ENCODE data around the gene CAMK1D. TPM values are rescaled to one million over a fixed set of nuclear protein-coding genes. Genes with fewer than 3 reads are reported as not detected.

Gene CAMK1D
- total and polyA plus RNA-seq, 3 donors from 2014 or later = 10.0 to 14.5 (median 14.0) TPM

- peaks cover 6% of the 10 kb centered on the region for H3K4me1 ChIP-seq
- no peak overlapping the region for H3K4me3 ChIP-seq
- H3K27ac ChIP-seq = no peak overlapping the region
- no peaks in the 10 kb centered on the region for H3K9me3 ChIP-seq
- intact Hi-C loops (cut with DNase I; ENCODE audit: low total_unique reads) = no loop called here
- TF ChIP-seq, protein P1, sequence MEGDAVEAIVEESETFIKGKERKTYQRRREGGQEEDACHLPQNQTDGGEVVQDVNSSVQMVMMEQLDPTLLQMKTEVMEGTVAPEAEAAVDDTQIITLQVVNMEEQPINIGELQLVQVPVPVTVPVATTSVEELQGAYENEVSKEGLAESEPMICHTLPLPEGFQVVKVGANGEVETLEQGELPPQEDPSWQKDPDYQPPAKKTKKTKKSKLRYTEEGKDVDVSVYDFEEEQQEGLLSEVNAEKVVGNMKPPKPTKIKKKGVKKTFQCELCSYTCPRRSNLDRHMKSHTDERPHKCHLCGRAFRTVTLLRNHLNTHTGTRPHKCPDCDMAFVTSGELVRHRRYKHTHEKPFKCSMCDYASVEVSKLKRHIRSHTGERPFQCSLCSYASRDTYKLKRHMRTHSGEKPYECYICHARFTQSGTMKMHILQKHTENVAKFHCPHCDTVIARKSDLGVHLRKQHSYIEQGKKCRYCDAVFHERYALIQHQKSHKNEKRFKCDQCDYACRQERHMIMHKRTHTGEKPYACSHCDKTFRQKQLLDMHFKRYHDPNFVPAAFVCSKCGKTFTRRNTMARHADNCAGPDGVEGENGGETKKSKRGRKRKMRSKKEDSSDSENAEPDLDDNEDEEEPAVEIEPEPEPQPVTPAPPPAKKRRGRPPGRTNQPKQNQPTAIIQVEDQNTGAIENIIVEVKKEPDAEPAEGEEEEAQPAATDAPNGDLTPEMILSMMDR (IDR thresholded peaks at IDR 0.05) = no peak
- TF ChIP-seq POLR2A (IDR thresholded peaks at IDR 0.05) = no peak
- DNase-seq = no peak
- H3K36me3 ChIP-seq (ENCODE audit: low read depth, missing control alignments) = no peaks in the 10 kb centered on the region
- 84 to 94% methylated on average over 12 of the region's 12 CpGs for WGBS, 2 donors
- H3K27me3 ChIP-seq = no peaks in the 10 kb centered on the region
Observed at GRCh38 chr10:12825260-12825849, 476.0 kb downstream of the CAMK1D start.

- intact Hi-C loops (cut with DNase I; ENCODE audit: low total_unique reads) = no loop called here
- H3K27me3 ChIP-seq = no peaks in the 10 kb centered on the region
- H3K4me3 ChIP-seq = no peak overlapping the region
- no peak for DNase-seq
- H3K9me3 ChIP-seq = no peaks in the 10 kb centered on the region
- no peak overlapping the region for H3K27ac ChIP-seq
- peaks cover 6% of the 10 kb centered on the region for H3K4me1 ChIP-seq
- 88 to 89% methylated on average over 6 of the region's 6 CpGs for WGBS, 2 donors
- TF ChIP-seq, protein P1 (IDR thresholded peaks at IDR 0.05) = no peak
- no peak for TF ChIP-seq POLR2A (IDR thresholded peaks at IDR 0.05)
- no peaks in the 10 kb centered on the region for H3K36me3 ChIP-seq (ENCODE audit: low read depth, missing control alignments)
Observed at GRCh38 chr10:12826800-12827372, 477.5 kb downstream of the CAMK1D start.

DNA sequence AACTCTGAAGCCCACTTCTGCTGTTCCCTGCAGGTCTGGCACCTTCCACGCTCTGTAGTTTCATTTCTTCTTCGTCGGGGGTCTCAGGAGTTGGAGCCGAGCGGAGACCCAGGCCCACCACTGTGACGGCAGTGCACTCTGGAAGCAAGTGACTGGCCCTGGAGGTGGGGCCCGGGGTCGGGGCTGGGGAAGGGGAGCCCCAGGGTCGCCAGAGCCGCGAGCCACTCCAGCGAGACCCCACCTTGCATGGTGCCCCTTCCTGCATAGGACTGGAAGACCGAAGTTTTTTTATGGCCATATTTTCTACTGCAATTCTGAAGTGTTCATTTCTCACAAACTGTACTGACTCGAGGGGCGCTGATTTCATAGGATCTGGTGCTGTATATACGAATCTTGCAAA, 479.4 kb downstream of the CAMK1D start:
- intact Hi-C loops (cut with DNase I; ENCODE audit: low total_unique reads) = no loop called here
- 98% methylated on average over 16 of the region's 16 CpGs for whole genome bisulfite sequencing, 2 donors
- no peak overlapping the region for H3K27ac ChIP-seq
- H3K4me3 ChIP-seq = no peak overlapping the region
- H3K9me3 ChIP-seq = no peaks in the 10 kb centered on the region
- no peak for TF ChIP-seq POLR2A (IDR thresholded peaks at IDR 0.05)
- TF ChIP-seq, protein P1 (IDR thresholded peaks at IDR 0.05) = no peak
- H3K27me3 ChIP-seq = no peaks in the 10 kb centered on the region
- H3K4me1 ChIP-seq = peaks cover 6% of the 10 kb centered on the region
- no peaks in the 10 kb centered on the region for H3K36me3 ChIP-seq (ENCODE audit: low read depth, missing control alignments)
- no peak for DNase-seq

- Histone ChIP-seq H3K27ac (no peak overlapping the region), H3K9me3 (no peaks in the 10 kb centered on the region), H3K4me1 (peaks cover 6% of the 10 kb centered on the region), H3K36me3 (ENCODE audit: low read depth, missing control alignments) (no peaks in the 10 kb centered on the region), H3K4me3 (no peak overlapping the region), H3K27me3 (no peaks in the 10 kb centered on the region)
- WGBS, 2 donors = 78 to 79% methylated on average over 6 of the region's 6 CpGs
- intact Hi-C loops (cut with DNase I; ENCODE audit: low total_unique reads) = no loop called here
- TF ChIP-seq, protein P1 (IDR thresholded peaks at IDR 0.05) = no peak
- DNase-seq = no peak
Observed at GRCh38 chr10:12829831-12830390, 480.6 kb downstream of the CAMK1D start.

GRCh38 chr10:12832096-12832495, 482.7 kb downstream of the CAMK1D start:
- WGBS, 2 donors = 92 to 100% methylated on average over 1 to 10 of the region's 10 CpGs

More at GRCh38 chr10:12832096-12832495, 482.7 kb downstream of the CAMK1D start:
- H3K36me3 ChIP-seq (ENCODE audit: low read depth, missing control alignments) = no peaks in the 10 kb centered on the region
- no peak overlapping the region for H3K4me3 ChIP-seq
- no peaks in the 10 kb centered on the region for H3K27me3 ChIP-seq
- intact Hi-C loops (cut with DNase I; ENCODE audit: low total_unique reads) = no loop called here
- H3K9me3 ChIP-seq = no peaks in the 10 kb centered on the region
- DNase-seq = no peak
- H3K4me1 ChIP-seq = peaks cover 6% of the 10 kb centered on the region
- TF ChIP-seq, protein P1 (IDR thresholded peaks at IDR 0.05) = no peak
- TF ChIP-seq POLR2A (IDR thresholded peaks at IDR 0.05) = no peak
- no peak overlapping the region for H3K27ac ChIP-seq

All from testis (tissue), 3 donors.